Fibroblast of upper back skin (primary cell): ENCODE results near the gene INCA1.

ENCODE experiments used
- DNase-seq: peaks from one replicate; pipeline ENCODE4 v3.0.0-alpha.2; 2013

The INCA1 gene

DNA sequence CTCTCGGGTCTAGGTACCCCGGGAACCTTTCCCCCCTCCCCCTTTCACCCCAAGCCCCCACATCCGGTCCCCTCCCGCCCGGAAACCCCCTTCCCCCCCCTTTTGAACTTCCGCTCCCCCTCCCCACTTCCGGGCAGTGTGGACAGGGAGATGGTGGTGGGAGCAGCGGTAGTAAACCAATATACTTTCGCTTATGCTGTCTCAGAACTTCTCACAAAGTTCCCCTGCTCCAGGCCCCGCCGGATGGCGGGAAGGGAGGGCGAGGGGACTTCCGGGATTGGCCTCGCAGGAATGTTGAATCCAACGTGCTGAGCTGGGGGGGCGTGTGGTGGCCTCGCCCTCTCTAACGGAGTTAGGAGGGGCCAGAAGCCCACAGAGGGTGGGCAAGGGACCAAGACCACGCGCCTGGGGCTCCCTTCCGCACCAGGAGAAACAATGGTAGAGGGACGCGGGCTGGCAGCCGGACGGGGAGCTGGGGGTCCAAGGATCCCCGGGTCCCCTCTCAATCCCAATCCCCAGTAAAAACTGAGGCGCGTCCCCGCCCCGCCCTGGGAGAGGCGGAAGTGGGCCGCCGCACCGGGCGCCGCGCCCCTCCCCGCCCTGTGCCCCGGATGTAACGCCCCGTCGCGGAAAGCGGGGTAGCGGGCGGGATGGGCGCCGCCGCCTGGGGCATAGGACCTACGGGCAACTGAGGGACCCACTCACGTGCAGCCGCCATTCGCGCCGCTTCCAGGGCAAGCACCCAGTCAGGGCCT, 49.7 kb downstream of the INCA1 start:
- peak; percentile 59 for DNase-seq

DNA sequence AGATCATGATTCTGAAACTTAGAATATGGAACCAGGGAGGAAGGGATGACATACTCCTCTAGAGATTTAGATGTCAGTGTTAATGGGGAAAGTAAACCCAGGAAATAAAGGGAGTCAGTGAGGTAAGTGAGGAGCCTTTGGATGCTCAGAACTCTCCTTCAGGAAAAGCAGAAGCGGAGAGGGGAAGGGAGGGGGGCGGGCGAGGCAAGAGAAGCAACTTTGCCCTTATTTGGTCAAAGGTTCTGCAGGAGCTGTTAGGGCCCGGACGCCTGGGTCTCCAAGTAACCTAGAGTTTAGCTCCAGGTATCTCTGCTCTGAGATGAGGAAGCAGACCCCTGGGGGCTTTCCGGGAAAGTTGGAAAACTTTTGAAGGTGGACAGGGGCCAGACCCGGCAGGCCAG, 50.3 kb downstream of the INCA1 start:
- no peak for DNase-seq

DNA sequence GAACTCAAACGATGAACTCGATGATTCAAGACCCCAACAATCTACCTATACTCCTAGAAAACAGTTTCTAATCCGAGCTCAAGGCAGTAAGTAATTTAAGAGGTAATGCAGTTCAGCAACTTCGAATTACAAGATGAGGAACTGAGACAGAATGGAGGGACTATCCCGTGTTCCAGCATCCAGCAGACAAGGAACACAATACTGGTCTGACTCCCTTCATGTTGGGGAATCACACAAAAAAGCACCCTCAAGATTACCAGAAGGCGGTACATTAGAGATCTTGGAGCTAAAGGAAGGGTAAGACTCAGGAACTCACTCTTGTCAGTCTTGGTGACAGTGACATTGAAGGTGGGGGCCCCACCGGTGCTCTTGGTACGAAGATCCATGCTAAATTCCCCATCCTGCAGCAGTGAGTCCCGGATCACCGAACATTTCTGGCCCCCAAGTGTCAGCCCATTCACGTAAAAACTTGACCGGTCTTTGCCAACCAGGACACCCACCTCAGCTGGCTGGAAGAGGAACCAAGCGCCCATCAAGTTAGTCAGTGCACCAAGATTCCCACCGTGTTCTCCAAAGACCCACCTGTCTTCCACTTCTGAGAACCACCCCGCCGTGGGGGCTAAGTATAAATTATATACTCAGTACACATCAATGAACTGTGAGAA, 50.9 kb downstream of the INCA1 start:
- no peak for DNase-seq

DNA sequence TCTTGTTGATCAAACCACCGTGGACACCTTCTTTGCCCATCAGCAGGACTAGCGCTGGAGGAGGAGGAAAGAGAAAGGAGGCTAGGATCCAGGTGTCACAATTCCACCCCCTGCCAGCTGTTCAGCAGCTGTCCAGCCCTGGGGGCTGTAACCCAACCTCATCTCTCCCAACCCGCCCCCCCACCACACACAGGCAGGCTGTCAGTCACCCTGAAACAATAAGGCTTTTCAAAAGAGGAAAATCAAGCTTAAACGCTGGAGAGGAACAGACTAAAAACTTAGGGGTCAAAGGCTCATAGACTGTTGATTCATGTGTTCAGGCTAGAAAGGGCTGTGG, 51.4 kb downstream of the INCA1 start:
- no peak for DNase-seq

DNA sequence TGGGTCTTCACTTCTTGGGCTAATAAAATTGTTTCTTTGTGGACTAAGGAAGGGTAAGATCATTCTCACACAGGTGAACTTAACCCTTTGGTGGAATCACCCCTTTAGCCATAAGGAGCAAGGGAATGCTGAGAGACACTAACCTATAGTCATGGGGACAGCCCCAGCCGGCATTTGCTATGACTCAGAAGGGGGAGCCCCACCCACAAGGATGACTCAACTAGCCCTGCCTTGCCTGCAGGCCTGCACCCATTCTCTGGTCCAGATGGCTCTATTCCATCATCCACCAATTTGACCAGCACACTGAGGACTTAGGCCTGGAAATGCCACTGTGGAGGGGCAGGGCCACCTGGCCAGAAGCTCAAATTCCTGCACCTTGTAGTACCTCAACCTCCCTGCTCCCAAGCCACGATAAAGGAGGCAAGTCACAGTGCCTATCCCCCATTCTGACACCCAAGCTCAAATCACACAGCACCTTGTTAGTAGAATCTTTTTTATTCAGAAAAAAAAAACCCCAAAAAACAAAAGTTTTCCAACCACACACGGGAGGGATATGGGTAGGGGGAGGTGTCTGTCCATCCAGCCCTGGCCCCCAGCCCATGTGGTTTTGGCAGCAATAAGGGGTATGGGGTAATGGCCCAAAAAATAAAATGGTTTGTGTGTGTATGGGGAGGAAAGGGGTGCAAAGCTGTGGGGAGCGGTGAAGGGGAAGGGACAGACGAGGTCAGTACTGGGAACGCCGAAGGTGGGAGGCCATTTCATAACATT, 52.0 kb downstream of the INCA1 start:
- DNase-seq: peak; percentile 91

DNA sequence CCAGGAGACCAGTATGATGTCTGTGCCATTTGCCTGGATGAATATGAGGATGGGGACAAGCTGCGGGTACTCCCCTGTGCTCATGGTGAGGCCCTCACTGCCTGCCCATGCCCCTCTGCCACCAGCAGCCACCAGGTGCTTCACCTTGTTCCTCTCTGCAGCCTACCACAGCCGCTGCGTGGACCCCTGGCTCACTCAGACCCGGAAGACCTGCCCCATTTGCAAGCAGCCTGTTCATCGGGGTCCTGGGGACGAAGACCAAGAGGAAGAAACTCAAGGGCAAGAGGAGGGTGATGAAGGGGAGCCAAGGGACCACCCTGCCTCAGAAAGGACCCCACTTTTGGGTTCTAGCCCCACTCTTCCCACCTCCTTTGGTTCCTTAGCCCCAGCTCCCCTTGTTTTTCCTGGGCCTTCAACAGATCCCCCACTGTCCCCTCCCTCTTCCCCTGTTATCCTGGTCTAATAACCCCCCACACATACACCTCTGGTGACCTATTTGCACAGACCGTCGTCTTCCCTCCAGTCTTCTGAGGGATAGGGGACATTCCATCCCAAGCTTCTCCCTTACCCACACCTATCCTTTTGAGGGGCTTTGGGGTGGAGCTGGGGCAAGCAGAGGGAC, 52.7 kb downstream of the INCA1 start:
- no peak for DNase-seq

DNA sequence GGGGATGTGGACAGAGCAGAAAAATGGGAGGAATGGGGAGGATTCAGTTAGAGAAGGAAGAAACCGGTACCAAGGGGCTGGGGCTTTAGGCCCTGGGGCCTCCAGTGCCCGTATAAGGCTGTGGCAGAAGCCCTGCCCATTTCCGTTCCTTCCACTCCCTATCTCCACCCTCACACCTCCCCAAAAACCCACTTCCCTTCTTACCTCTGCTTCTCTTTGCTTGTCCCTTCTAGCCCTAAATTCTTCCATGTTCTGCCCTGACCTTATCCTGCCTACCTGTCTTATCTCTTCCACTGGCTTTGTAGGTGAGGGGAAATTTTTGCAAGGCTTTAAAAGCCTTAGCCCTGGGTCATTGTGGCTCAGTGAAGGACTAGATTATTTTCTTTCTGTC, 53.2 kb downstream of the INCA1 start:
- DNase-seq: no peak

DNA sequence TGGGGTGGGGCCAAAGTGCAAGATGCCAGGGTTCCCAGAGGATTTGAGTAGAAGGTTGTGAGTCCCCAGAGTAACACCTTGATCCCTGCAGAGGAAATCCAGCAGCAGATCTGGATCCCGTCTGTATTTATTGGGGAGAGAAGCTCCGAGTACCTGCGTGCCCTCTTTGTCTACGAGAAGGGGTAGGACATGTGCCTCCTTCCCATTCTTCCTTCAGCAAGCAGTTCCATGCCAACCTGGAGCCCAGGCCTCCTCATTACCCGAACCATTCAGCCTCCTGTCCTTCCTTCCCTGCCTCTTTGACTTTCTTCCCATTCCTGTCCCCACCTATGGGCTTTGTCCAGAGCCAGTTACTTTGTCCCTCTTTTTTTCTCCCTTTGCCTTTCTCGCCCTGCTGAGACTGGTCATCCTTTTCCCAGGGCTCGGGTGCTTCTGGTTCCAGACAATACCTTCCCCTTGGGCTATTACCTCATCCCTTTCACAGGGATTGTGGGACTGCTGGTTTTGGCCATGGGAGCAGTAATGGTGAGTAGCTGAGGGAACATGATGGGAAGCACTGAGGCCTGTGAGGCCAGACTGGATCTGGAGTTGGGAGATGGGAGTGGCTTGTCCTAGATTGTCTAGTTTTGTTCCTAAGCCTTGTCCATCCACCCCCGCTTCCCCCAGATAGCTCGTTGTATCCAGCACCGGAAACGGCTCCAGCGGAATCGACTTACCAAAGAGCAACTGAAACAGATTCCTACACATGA, 54.4 kb downstream of the INCA1 start:
- no peak for DNase-seq

DNA sequence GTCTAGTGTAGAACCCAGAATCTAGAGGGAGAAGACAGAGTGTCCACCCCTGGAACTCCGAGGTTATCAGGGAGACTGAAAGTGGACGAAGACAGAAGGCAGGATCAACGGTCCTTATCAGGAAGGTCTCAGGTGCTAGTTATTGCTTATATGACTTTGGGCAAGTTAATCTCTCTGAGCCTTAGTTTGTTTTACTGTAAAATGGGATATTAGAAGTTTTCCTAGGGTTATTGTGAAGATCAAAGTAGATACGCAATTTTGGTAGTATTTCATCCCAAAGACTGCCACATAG, 56.1 kb downstream of the INCA1 start:
- no peak for DNase-seq

DNA sequence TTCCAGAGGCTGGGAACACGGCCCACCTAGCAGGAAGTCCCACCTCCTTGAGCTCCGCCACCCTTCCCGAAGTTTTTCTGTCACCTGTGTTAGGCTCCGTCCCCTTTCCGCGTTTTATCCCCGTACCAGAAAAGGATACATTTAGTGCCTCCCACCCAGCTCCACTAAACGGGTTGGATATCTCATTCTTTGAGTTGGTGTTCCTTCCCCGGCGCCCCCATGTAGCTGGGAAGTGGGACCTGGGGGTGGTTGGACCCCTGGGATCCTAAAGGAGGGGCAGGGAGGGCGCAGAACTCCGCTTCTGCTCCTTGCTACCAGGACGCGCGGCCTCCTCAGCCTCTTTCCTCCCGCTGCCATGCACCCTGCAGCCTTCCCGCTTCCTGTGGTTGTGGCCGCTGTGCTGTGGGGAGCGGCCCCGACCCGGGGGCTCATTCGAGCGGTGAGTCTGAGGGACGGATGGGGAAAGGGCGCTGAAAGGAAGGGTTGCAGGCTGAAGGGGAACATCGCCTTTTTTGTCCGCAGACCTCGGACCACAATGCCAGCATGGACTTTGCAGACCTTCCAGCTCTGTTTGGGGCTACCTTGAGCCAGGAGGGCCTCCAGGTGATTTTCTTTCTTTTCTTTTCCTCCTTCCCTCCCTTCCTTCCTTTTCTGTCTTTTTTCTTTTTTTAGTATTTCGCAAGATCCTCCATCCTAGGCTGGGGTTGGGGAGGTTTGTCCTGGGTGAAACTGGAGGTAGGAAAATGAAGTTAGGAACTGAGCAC, 56.6 kb downstream of the INCA1 start:
- no peak for DNase-seq

DNA sequence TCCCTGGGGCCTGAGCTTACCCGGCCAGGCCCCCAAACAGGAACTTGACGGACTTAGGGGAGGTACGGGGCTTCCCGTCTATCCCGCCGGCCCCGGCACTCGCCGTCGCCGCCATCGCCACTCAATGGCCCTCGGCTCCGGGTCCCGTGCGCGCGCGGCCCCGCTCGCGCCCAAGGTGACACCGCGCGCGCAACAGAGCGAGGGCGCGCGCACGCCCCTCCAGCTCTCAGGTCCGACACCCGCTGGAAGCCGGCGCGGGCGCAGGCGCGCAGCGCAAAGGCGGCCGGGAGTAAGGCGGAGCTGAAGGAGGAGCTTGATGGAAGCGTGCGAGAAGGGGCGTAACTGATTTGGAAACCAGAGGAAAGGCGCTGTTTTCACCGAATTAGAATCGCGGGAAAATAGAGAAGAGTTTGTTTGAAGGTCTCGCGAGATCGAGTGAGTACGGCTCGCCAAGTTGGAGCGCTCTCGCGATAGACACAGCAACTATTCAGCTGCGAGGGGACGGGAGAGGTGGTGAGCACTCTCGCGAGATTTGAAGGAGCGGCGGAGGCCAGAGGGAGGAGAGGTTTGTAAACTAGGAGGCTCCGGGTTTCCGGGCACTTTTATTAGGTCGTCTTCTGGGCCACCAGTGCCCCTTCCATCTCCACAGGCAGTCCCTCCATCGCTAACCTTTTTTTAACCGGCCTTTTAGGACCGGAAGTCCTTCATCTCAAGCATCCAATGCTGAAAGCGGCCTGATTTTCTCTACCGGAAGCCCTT, 57.3 kb downstream of the INCA1 start, which contains the start of the genes RNF167 and SLC25A11:
TSS of gene RNF167 (plus strand) at position 473 of the 759 bp plus-strand sequence. CDS start 642 bp downstream, outside the sequence.
TSS of gene SLC25A11 (minus strand) at position 251 of the 759 bp plus-strand sequence. CDS start at position 115, 136 bp downstream.
- peak; percentile 100 for DNase-seq

DNA sequence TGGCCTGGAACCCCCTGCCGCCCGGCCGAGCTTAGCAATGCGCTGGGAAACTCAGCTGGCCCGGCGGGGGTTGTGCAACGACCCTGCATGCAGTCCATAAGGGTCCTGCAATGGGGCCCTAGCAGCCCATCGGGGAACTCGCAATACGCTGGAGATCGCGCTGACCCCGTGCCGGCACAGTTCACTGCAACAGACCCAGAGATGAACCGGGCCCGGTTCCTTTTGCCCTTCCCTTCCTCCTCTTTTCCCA, 57.9 kb downstream of the INCA1 start:
- no peak for DNase-seq

DNA sequence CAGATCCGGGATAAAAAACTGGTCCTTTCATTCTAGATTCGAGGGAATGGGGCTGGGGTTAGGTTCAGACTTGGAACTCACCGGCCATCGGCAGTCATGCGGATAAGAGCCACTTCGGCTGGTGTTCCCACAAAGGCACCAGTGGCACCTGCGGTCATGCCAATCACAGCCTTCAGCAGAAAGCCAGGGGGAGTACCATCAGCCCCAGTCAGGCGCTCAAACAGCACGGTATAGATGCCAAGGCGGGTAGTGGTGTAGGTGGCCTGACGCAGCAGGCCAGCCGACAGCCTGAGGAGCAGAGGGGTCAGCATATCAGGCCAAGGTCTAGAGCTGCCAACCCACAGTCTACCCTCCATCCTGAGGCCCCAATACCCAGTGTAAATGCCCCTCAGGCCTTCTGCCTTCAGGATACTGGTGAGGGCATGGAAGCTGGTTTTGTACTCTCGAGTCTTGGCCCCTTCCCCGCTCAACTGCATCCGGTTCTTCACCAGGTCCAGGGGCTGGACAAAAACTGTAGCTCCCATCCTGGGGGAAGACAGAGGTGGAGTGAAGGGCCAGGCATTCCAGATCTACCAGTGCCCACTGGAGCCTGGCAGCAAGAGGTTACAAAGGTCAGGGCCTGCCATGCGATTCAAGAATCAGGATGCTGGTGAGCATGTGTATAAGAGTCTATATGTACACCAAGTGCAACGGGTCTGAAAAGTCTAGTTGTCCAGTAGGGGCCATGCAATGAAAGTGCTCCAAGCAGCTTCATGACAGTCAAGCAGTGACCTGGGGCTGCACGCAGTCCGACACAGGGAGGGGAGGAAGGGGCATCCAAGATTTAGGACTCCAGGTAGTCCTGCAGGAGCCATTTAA, 58.4 kb downstream of the INCA1 start:
- DNase-seq: no peak
